ENCODE measurements around the gene INPP5J.
"Not testable (repeated sequence)": the region's sequence is repeated elsewhere in the genome, so short reads cannot be mapped to it uniquely, and the experiment has no call there.

INPP5J gene

DNA sequence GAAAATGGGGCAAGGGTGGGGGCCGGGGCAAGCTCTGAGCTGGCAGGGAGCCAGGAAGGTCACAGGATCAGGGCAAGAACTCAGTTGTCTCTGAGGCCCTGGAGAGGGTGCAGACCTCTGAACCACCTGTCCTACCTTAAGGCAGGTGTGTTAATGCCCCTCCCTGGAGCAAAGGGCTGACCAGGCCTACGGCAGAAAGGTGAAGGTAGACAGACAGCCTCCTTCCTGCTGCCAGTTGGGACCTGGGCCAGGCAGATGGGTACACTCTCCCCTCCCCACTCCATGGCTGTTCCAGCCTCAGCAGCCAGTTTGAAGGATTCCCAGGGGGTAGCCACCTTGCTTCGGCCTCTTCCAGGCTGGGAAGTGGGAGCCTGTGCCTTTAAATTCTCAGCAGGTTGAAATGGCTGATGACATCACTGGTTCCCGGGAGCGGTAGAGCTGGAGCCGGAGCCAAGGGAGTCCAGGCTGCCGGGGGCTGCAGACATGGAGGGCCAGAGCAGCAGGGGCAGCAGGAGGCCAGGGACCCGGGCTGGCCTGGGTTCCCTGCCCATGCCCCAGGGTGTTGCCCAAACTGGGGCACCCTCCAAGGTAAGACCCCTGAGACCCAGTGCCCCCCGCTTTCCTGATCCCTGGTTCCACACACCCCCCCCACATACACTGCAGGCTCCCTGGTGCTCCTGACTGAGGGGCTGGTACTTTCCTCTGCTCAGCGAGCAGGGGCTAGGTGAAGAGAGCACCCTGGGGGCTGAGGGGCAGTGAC, at the start of gene INPP5J:
INPP5J (plus strand) TSS at position 435 of the 760 bp plus-strand sequence; CDS start at position 484, 49 bp downstream.
- DNase-seq = peak; percentile 36

GRCh38 chr22:31073125-31073524, 49.6 kb upstream of the INPP5J start:
- DNase-seq = not testable (repeated sequence)

DNA sequence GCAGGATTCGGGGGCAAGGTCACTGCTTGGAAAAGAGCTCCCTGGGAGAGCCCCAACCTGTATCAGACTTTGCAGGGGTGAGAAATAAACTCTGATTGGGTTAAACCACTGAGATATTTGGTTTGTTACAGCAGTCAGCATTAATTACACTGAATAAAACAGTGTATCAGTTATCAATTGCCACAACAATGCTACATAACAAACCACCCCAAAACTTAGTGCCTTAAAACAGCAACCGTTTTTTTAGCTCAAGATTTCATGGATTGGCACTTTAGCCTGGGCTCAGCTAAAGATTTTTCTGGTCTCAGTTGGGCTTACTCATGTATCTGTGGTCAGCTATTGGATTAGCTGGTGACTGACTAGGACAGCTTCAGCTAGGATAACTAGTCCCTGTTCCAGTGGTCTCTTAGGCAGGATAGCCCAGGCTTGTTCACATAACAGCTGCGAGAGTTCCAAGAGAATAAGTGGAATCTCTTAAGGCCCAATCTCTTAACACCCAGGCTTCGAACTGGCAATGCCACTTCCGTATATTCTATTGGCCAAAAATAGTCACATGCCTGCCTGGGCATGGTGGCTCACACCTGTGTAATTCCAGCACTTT, 49.1 kb upstream of the INPP5J start:
- DNase-seq = not testable (repeated sequence)

- no peak for DNase-seq
These were observed 46.8 kb upstream of the INPP5J start for GRCh38 chr22:31075961-31076360.

- DNase-seq = no peak
These were observed 45.1 kb upstream of the INPP5J start for GRCh38 chr22:31077681-31078080.

DNA sequence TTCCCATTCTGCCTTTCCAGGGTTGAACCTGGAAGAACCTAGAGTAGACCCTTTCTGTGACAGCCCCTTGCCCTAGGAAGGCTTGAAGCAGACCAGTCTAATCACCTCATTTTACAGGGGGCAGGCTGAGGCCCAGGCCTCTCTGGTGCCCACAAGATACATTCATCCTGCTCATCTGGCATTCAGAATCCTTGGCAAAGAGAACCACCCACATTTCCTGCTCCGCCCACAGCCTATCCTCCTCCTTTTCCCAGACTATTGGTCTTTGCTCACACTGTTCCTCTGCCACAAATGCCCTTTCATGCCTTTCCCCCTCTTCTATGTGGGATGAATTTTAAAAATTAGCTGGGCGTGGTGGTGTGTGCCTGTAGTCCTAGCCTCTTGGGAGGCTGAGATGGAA, 44.4 kb upstream of the INPP5J start:
- DNase-seq = not testable (repeated sequence)

- DNase-seq = no peak
These were observed 43.6 kb upstream of the INPP5J start for GRCh38 chr22:31079095-31079642.

DNA sequence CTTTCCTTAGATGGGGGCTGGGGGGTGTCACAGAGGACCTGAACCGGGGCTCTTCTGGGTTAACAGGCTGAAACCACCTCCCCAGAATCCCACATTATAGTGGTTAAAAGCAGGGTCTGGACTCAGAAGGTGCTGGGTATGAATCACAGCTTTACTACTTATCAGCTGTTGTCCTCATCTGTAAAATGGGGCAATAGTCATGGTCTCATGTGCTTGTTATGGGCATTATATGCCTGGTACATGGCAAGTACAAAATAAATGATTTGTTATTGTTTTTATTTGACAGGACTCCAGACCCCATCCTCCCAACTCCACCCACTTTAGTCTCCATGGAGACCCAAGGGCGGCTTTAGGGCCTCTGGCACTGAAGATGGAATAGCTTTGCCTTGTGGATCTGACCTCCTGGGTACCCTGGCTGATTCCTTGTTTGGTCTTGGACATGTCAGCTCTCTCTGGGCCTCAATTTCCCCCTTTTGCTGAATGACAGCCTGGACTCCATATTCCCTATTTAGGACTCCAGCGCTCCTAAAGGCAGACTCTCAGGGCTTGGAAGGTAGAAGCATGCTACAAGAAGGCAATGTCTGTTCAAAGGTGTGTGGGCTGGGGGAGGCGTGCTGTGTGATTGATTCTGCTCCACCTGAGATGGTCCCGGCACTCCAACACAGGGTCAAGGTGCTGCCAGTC, 42.5 kb upstream of the INPP5J start:
- no peak for DNase-seq

DNA sequence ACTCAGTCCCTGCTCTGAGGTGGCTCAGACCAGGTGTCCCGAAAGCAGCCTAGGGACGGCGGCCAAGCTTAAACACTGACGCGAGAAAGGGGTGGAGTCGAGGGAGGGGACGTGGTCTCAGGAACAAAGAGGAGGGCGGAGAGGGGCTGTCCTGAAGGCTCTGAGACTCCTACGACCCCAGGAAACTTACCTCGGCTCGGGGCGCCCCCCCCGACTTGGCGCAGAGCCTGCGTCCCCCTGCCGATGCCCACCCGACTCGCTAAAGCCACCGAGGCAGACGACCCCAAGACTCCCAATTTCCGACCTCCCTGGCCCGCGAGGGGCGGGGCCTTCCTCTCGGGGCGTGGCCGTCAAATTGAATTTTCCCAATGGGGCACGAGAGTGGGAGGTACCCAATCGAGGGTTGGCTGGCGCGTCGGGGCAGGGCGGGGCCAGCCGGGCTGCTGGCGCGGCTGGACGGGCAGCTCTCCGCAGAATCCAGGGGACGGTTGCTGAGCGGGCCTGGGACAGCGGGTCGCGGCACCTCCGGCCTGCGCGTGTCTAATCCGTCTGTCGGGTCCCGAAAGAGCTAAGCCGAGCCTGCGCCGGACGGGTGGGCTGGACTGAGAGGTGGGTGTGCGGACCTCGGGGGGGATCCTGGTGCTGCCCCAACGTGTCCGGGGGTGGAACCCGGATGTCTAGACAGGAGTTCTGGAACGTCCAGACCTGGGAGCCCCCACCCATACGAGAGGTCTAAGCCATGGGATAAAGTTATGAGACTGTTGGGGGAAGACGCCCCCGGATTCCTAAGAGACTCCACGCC, 41.7 kb upstream of the INPP5J start, which contains the start of gene SMTN:
SMTN (plus strand) TSS at position 471 of the 802 bp plus-strand sequence. CDS start 1,941 bp downstream, outside the sequence.
- DNase-seq = peak; percentile 55

DNA sequence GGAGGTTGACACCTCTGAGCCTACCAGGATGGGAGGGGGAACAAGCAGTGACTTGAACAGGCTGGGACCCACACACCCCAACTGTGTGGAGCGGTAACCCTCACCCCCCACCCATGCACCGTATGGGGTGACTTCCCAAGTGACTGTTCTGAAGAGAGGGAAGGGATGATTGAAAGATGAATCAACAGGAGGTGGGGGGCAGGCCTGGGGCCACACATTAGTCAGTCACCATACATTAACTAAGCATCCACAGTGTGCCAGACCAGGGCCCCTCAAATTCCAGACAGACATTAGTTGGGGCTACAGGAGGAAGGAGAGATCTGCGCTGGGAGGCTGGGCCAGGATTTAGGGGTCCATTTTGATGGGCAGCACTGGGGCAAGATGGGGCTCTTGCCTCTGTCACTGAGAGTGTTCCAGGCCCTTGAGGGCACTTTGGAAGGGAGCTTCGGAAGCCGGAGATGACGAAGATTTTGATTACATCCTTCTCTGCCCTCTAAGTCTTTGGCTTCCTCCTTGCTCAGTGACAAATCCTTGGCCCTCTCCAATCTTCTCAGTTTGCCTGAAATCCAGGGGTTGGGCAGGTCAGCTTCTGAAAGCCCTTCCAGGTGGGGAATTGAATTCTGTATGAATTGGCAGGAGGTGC, 40.7 kb upstream of the INPP5J start:
- no peak for DNase-seq

DNA sequence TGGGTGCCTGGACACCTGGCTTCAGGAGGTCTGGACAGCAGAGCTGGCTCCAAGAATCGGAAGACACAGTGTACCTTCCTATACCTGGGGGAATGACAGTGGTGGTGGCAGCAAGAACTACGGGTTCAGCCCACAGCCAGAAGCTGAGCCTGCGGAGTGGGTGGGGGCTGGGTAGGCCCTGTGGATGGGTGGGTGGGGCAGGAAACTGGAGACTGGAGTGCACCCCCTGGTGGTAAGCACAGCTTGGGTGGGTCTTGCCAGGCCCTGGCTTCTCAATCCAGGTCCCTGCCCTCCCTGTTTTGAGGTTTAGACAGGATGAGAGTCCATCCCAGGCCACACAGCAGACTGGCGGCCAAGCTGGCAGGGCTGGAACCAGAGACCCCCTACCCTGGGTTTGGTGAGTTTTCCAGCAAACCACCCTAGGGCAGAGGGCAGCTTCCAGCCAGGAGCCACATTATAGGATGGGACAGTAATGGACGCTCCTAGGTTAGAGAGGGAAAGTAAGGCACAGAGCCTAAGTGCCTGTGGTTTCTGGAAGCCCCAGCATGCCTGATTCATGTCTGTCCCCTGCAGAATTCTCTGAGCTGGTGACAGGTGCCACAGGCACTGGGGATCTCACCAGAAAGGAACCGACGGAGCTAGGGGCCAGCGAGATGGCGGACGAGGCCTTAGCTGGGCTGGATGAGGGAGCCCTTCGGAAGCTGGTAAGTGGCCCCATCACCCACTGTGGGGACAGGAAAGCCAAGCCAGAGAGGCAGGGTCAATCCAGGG, 40.0 kb upstream of the INPP5J start:
- no peak for DNase-seq

DNA sequence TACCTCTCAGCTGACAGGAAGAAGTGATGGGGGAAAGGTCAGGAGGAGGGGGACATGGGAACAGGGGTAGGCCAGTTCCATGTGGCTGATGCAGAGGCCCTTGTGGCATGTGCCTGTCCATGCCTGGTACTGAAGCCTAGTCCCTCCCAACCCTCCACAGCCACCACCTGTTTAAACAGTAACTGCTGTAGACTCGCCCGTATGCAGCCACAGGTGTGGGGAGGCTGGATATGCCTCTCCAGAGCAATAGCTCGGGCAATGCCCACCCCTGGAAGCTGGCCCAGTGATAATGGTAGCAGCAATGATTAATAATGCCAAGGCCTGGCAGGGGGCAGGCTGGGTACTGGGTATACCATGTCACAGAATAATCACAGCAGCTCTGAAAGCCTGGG, 39.4 kb upstream of the INPP5J start:
- DNase-seq = peak; percentile 51

- no peak for DNase-seq
These were observed 38.6 kb upstream of the INPP5J start for GRCh38 chr22:31083923-31084810.

- DNase-seq = no peak
These were observed 37.8 kb upstream of the INPP5J start for GRCh38 chr22:31084811-31085492.

DNA sequence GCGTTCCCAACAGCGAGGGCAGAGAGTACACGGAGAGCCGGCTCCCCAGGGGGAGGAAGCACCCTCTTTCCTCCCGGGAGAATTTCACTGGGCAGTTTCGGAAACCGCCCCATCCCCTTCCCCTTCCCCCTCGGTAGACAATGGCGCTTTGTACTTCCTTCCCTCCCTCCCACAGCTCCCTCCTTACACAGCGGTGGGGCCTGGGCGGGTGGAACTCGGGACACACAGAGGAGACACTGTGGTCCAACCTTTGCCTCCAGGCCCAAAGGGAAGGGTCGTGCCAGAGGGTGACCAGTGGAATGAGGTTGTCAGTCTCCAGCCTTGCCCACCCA, 37.3 kb upstream of the INPP5J start:
- no peak for DNase-seq

- DNase-seq = no peak
These were observed 36.8 kb upstream of the INPP5J start for GRCh38 chr22:31085928-31086327.

DNA sequence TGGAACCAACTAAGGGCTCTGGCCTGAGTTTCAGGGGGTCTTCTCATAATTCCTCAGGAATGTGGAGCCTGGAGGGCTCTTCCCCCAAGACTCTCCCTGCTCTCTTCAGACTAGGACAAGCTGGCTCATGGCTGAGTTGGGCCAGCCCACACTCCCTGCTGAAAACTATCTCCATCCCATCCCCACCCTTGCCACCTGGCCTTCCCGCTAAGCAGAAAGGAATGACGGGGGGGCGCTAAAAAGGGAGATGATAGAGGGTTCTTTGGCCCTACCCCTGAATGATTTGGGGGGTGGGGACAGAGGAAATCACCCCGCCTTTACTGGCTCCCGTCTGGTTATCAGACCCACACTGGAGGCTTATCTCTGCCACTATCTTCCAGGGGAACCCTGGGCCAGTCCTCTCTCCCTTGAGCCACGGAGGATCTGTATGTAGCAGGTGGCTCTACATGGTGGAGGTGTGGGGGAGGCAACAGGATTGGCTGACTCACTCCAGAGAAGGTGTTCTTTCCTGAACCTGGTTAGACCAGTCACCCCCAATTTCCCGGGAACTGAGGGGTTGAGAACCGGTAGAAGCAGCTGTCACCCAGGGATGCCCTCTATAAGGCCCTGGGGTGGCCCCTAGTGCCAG, 35.9 kb upstream of the INPP5J start:
- no peak for DNase-seq

- DNase-seq = no peak
These were observed 35.0 kb upstream of the INPP5J start for GRCh38 chr22:31087744-31088215.

Data from SHP77 treated with DMSO at 0.1 percent for 48 hours (cell line).